IMR-90 (cell line): Measurements from ENCODE around the gene EPAS1. TPM values are rescaled to one million over a fixed set of nuclear protein-coding genes. Genes with fewer than 3 reads are reported as not detected.

ENCODE experiments used
- ATAC-seq: fragments of 200-7000 bp; cut with Tn5 transposase; 2 replicates; pipeline ENCODE4 v1.9.1; 2020; ENCODE audit warnings: low read depth, mild to moderate bottlenecking, moderate library complexity
- BruUV-seq: library from RNA; stranded (reverse); fragments of 400-500 nt; replicated peaks from 2 replicates; lab custom pipeline; 2021; lab: Mats Ljungman, UMichigan
- CTCF ChIA-PET: fragments of 300-600 bp; formaldehyde crosslinking; extraction: SDS; loops from one replicate; lab custom pipeline; 2021; ENCODE audit warnings: antibody characterized with exemption; lab: Yijun Ruan, JAX
- POLR2A ChIA-PET: fragments of 300-600 bp; sonication (Branson Sonifier 250); formaldehyde crosslinking; loops from one replicate; lab custom pipeline; 2022; ENCODE audit warnings: antibody characterized with exemption; ENCODE audit not compliant: unreplicated experiment; lab: Charles Lee
- DNase-seq: peaks from one replicate; pipeline ENCODE4 v3.0.0; 2013
- H2AFZ ChIP-seq: replicated peaks from 2 replicates; pipeline ENCODE3; 2013; ENCODE audit warnings: low read length, mild to moderate bottlenecking; ENCODE audit not compliant: poor library complexity
- H2AK5ac ChIP-seq: 2 replicates; pipeline ENCODE4 v1.6.1; 2013; ENCODE audit warnings: low read depth, low read length, inconsistent platforms
- H2AK9ac ChIP-seq: replicated peaks from 2 replicates; pipeline ENCODE3; 2013; ENCODE audit warnings: mild to moderate bottlenecking, low read depth, low read length, moderate library complexity; ENCODE audit not compliant: poor library complexity
- H2BK120ac ChIP-seq: 2 replicates; pipeline ENCODE4 v1.6.1; 2013; ENCODE audit warnings: low read depth, low read length, inconsistent platforms
- H2BK15ac ChIP-seq: 3 replicates; pipeline ENCODE4 v1.6.1; 2013; ENCODE audit warnings: low read depth, low read length, inconsistent platforms
- H2BK20ac ChIP-seq: 2 replicates; pipeline ENCODE4 v1.6.1; 2013; ENCODE audit warnings: low read depth, mild to moderate bottlenecking, inconsistent platforms, low read length, moderate library complexity
- H2BK5ac ChIP-seq: 2 replicates; pipeline ENCODE4 v1.6.1; 2013; ENCODE audit warnings: mild to moderate bottlenecking, low read depth, low read length, inconsistent platforms; ENCODE audit not compliant: poor library complexity, severe bottlenecking
- H3K14ac ChIP-seq: replicated peaks from 2 replicates; pipeline ENCODE4 v1.6.1; 2013; ENCODE audit warnings: low read depth, low read length, inconsistent platforms
- H3K18ac ChIP-seq: 2 replicates; pipeline ENCODE4 v1.6.1; 2013; ENCODE audit warnings: low read depth, low read length, control low read depth
- H3K23ac ChIP-seq: 2 replicates; pipeline ENCODE4 v1.6.1; 2013; ENCODE audit warnings: low read depth, low read length, inconsistent platforms
- H3K27ac ChIP-seq: 2 replicates; pipeline ENCODE4 v1.5.1; 2013; ENCODE audit warnings: mild to moderate bottlenecking, control low read depth, low read length; ENCODE audit not compliant: insufficient read depth
- H3K27me3 ChIP-seq: 2 replicates; pipeline ENCODE4 v1.6.1; 2013; ENCODE audit warnings: low read length; ENCODE audit not compliant: control insufficient read depth, insufficient read depth
- H3K36me3 ChIP-seq: 2 replicates; pipeline ENCODE4 v1.6.1; 2013; ENCODE audit warnings: low read length, mixed read lengths; ENCODE audit not compliant: control insufficient read depth, insufficient read depth
- H3K4ac ChIP-seq: 2 replicates; pipeline ENCODE4 v1.6.1; 2013; ENCODE audit warnings: low read depth, low read length, inconsistent platforms
- H3K4me1 ChIP-seq: 2 replicates; pipeline ENCODE4 v1.6.1; 2013; ENCODE audit warnings: low read length, mixed read lengths; ENCODE audit not compliant: control insufficient read depth, insufficient read depth
- H3K4me2 ChIP-seq: 2 replicates; pipeline ENCODE4 v1.6.1; 2013; ENCODE audit warnings: low read depth, mild to moderate bottlenecking, control low read depth, low read length, moderate library complexity
- H3K4me3 ChIP-seq: 2 replicates; pipeline ENCODE4 v1.5.1; 2013; ENCODE audit warnings: low read depth, mild to moderate bottlenecking, control low read depth, low read length, moderate library complexity; ENCODE audit not compliant: insufficient read depth
- H3K56ac ChIP-seq: 2 replicates; pipeline ENCODE4 v1.6.1; 2013; ENCODE audit warnings: low read length, inconsistent platforms; ENCODE audit not compliant: insufficient read depth; ENCODE audit errors: extremely low read depth
- H3K79me1 ChIP-seq, 2 experiments: 2 replicates each; pipeline ENCODE4 v1.6.1; 2013; ENCODE audit warnings: low read length in 2 of 2, inconsistent platforms in 1 of 2, low read depth in 1 of 2
- H3K9ac ChIP-seq: 2 replicates; pipeline ENCODE4 v1.6.1; 2013; ENCODE audit warnings: low read depth, low read length, control low read depth
- H3K9me1 ChIP-seq: 2 replicates; pipeline ENCODE4 v1.6.1; 2013; ENCODE audit warnings: low read length, inconsistent platforms; ENCODE audit not compliant: insufficient read depth
- H3K9me3 ChIP-seq: 2 replicates; pipeline ENCODE4 v1.6.1; 2013; ENCODE audit warnings: low read length; ENCODE audit not compliant: control insufficient read depth, insufficient read depth
- H4K20me1 ChIP-seq: 2 replicates; pipeline ENCODE4 v1.6.1; 2013; ENCODE audit warnings: low read length, inconsistent platforms; ENCODE audit not compliant: insufficient read depth
- H4K5ac ChIP-seq: 2 replicates; pipeline ENCODE4 v1.6.1; 2013; ENCODE audit warnings: mild to moderate bottlenecking, low read depth, low read length, control low read depth
- H4K8ac ChIP-seq, 2 experiments: 2 replicates each; pipeline ENCODE4 v1.6.1; 2013; ENCODE audit warnings: low read depth in 2 of 2, low read length in 2 of 2, control low read depth in 1 of 2, inconsistent platforms in 1 of 2
- H4K91ac ChIP-seq: 2 replicates; pipeline ENCODE4 v1.6.1; 2013; ENCODE audit warnings: low read depth, low read length, inconsistent platforms; ENCODE audit not compliant: insufficient read depth
- BHLHE40 ChIP-seq: fragments of 150-350 bp; IDR thresholded peaks from 2 replicates; pipeline ENCODE4 v1.6.1; 2016; ENCODE audit warnings: mild to moderate bottlenecking, low read depth, low read length
- CEBPB ChIP-seq: IDR thresholded peaks from 2 replicates; pipeline ENCODE4 v1.6.1; 2012; ENCODE audit warnings: low read depth, low read length, improper control_type of control experiment
- FOS ChIP-seq: fragments of 150-350 bp; IDR thresholded peaks from 2 replicates; pipeline ENCODE4 v1.6.1; 2016; ENCODE audit warnings: low read depth, low read length
- MAFK ChIP-seq: IDR thresholded peaks from 2 replicates; pipeline ENCODE4 v1.6.1; 2012; ENCODE audit warnings: low read depth, low read length, improper control_type of control experiment
- MAZ ChIP-seq: IDR thresholded peaks from 2 replicates; pipeline ENCODE4 v1.6.1; 2012; ENCODE audit warnings: low read depth, mild to moderate bottlenecking, low read length, improper control_type of control experiment, moderate library complexity, borderline replicate concordance
- MXI1 ChIP-seq: IDR thresholded peaks from 2 replicates; pipeline ENCODE4 v1.6.1; 2012; ENCODE audit warnings: low read depth, mild to moderate bottlenecking, low read length, moderate library complexity, borderline replicate concordance
- POLR2A ChIP-seq: IDR thresholded peaks from 2 replicates; pipeline ENCODE4 v1.6.1; 2012; ENCODE audit warnings: mild to moderate bottlenecking, low read depth, low read length
- RCOR1 ChIP-seq: IDR thresholded peaks from 2 replicates; pipeline ENCODE4 v1.6.1; 2012; ENCODE audit warnings: mild to moderate bottlenecking, low read length, improper control_type of control experiment; ENCODE audit not compliant: insufficient replicate concordance
- WGBS, 2 experiments: methylation state at CpG; one replicate each; pipeline versions ENCODE4 v1.1.5 to v1.1.7; 2013; ENCODE audit warnings: missing lambda C conversion rate in 2 of 2; ENCODE audit not compliant: insufficient read length in 1 of 2; ENCODE audit errors: extremely low coverage in 2 of 2; 5-methylcytosine and 5-hydroxymethylcytosine counted together
- dilution Hi-C: fragments of 300-500 bp; cut with HindIII; formaldehyde crosslinking; loops from one replicate; pipeline ENCODE4 v1.14.3; 2018; ENCODE audit warnings: low sequenced_read_pairs; ENCODE audit not compliant: unreplicated experiment
- in situ Hi-C: fragments of 300-500 bp; cut with MboI; formaldehyde crosslinking; loops from 3 replicates; pipeline ENCODE4 v1.14.3; 2019; ENCODE audit warnings: low sequenced_read_pairs, inconsistent platforms, mixed read lengths
- intact Hi-C: fragments of 100-400 bp; cut with micrococcal nuclease; formaldehyde crosslinking; loops from 2 replicates; pipeline ENCODE4 v1.10.0; 2022
- polyA plus RNA-seq, 3 experiments: library from polyadenylated mRNA; depleted of rRNA; stranded (reverse); fragments of >200 nt; gene quantifications; 2 replicates each; pipeline ENCODE4 v1.2.3, GENCODE V29; 2012; ENCODE audit warnings: low replicate concordance in 1 of 3
- total RNA-seq: library from RNA; depleted of rRNA; stranded (reverse); fragments of >200 nt; gene quantifications from 2 replicates; pipeline ENCODE4 v1.2.3, GENCODE V29; 2012
- TF ChIP-seq, protein P1 (sequence below): fragments of 150-350 bp; IDR thresholded peaks from 2 replicates; pipeline ENCODE4 v1.6.1; 2017; ENCODE audit warnings: mild to moderate bottlenecking, antibody characterized with exemption, low read length, low read depth
- TF ChIP-seq, protein P2 (sequence below): fragments of 150-350 bp; IDR thresholded peaks from 2 replicates; pipeline ENCODE4 v1.6.1; 2016; ENCODE audit warnings: low read depth, mild to moderate bottlenecking, low read length, moderate library complexity, borderline replicate concordance

The EPAS1 gene
- total and polyA plus RNA-seq, 2 of the 4 experiments (the other 2 are of a cell fraction): 40.7 to 120 TPM

- ChIA-PET CTCF (interaction anchor here (0.5 kb wide), 1 partner anchor 380 kb away, joined by 3 read pairs; no protein-coding TSS in a partner anchor), POLR2A (no interaction called here)
- ATAC-seq (no peak), DNase-seq (no peak)
- Histone ChIP-seq H3K56ac (no peak overlapping the region), H3K4ac (no peak overlapping the region), H3K9me1 (peaks cover 6% of the 10 kb centered on the region), H2BK120ac (no peak overlapping the region), H3K9me3 (no peaks in the 10 kb centered on the region), H2BK20ac (no peak overlapping the region), H2AK9ac (no peak overlapping the region), H3K4me2 (no peak overlapping the region), H2AK5ac (no peak overlapping the region), H2BK5ac (no peak overlapping the region), H4K8ac (no peak overlapping the region), H4K91ac (no peak overlapping the region), H4K5ac (no peak overlapping the region), H3K23ac (no peak overlapping the region), H3K14ac (no peak overlapping the region), H3K18ac (no peak overlapping the region), H4K20me1 (no peaks in the 10 kb centered on the region), H3K27ac (no peak overlapping the region), H3K79me1 (no peaks in the 10 kb centered on the region), H3K27me3 (no peaks in the 10 kb centered on the region), H2AFZ (no peak overlapping the region), H3K4me1 (peaks cover 8% of the 10 kb centered on the region), H2BK15ac (no peak overlapping the region), H3K9ac (no peak overlapping the region), H3K36me3 (no peaks in the 10 kb centered on the region), H3K4me3 (no peak overlapping the region)
- intact Hi-C loops (loop anchor here (5.0 kb wide), 1 partner anchor 33 kb away; no protein-coding TSS in a partner anchor), in situ Hi-C loops (no loop called here), dilution Hi-C loops (no loop called here)
- TF ChIP-seq MAFK (no peak), POLR2A (no peak), MAZ (no peak), BHLHE40 (no peak), MXI1 (no peak), FOS (no peak), CEBPB (no peak), RCOR1 (no peak)
- TF ChIP-seq, protein P1, sequence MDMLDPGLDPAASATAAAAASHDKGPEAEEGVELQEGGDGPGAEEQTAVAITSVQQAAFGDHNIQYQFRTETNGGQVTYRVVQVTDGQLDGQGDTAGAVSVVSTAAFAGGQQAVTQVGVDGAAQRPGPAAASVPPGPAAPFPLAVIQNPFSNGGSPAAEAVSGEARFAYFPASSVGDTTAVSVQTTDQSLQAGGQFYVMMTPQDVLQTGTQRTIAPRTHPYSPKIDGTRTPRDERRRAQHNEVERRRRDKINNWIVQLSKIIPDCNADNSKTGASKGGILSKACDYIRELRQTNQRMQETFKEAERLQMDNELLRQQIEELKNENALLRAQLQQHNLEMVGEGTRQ: no peak
- TF ChIP-seq, protein P2, sequence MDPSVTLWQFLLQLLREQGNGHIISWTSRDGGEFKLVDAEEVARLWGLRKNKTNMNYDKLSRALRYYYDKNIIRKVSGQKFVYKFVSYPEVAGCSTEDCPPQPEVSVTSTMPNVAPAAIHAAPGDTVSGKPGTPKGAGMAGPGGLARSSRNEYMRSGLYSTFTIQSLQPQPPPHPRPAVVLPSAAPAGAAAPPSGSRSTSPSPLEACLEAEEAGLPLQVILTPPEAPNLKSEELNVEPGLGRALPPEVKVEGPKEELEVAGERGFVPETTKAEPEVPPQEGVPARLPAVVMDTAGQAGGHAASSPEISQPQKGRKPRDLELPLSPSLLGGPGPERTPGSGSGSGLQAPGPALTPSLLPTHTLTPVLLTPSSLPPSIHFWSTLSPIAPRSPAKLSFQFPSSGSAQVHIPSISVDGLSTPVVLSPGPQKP: no peak
- BruUV-seq: no TSS peak
- WGBS, 2 experiments: no CpG with 5 or more reads among the region's 8 CpGs
Observed at GRCh38 chr2:46404181-46404759, 107.1 kb downstream of the EPAS1 start.
